ENCODE measurements around the gene PGAP2. TPM values are rescaled to one million over a fixed set of nuclear protein-coding genes. Genes with fewer than 3 reads are reported as not detected.
A peak's percentile ranks its signal among the peaks of the same experiment; 100 is the strongest.

The PGAP2 gene
- total RNA-seq, 1 donor, result 10.9 TPM

DNA sequence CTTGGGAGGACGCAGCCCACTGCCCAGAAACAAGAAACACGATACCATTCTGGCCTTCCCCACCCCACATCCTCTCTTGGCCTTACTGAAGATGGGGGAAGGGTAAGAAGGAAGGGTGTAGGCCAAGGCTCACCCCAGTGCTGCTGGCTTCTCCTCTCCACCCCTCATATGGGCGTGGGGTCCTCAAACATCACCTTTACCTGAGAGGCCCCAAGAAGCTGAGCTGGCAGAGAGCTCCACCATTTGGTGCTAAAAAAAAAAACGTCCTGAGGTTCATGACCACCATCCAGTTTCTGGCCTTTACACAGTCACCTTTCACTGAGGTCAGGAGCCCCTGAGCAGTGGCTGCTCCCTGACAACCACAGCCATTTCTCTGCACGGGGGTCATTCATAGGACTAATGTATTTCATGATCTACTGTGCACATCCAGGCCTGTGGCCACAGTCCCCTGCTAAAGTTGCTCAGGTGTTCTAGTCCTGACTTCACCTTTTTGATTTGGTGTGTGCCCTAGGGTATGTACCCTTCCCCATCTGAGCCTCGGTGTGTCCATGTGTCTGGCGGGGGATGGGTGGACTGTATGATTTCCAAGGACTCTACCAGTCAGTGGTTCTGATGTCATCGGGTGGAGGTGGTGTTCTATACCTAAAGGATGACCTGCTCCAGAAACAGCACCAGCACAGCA, 17.3 kb downstream of the PGAP2 start:
- Histone ChIP-seq H3K4me3 (ENCODE audit: insufficient read depth, low read length) (no peak overlapping the region), H3K36me3 (ENCODE audit: insufficient read depth, low read length) (peaks cover 35% of the 10 kb centered on the region), H3K79me2 (ENCODE audit: insufficient read depth, low read length) (peaks cover 28% of the 10 kb centered on the region), H3K27me3 (ENCODE audit: insufficient read depth, low read length) (no peaks in the 10 kb centered on the region), H3K4me2 (ENCODE audit: insufficient read depth, low read length) (no peak overlapping the region), H3K4me1 (ENCODE audit: insufficient read depth, low read length) (peaks cover 7% of the 10 kb centered on the region), H3K27ac (ENCODE audit: low read depth, low read length) (no peak overlapping the region), H4K20me1 (ENCODE audit: insufficient read depth, low read length) (peaks cover 19% of the 10 kb centered on the region), H2AFZ (ENCODE audit: low read length) (no peak overlapping the region), H3K9me3 (ENCODE audit: low read depth, low read length) (no peaks in the 10 kb centered on the region)
- TF ChIP-seq, protein P1, sequence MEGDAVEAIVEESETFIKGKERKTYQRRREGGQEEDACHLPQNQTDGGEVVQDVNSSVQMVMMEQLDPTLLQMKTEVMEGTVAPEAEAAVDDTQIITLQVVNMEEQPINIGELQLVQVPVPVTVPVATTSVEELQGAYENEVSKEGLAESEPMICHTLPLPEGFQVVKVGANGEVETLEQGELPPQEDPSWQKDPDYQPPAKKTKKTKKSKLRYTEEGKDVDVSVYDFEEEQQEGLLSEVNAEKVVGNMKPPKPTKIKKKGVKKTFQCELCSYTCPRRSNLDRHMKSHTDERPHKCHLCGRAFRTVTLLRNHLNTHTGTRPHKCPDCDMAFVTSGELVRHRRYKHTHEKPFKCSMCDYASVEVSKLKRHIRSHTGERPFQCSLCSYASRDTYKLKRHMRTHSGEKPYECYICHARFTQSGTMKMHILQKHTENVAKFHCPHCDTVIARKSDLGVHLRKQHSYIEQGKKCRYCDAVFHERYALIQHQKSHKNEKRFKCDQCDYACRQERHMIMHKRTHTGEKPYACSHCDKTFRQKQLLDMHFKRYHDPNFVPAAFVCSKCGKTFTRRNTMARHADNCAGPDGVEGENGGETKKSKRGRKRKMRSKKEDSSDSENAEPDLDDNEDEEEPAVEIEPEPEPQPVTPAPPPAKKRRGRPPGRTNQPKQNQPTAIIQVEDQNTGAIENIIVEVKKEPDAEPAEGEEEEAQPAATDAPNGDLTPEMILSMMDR (IDR thresholded peaks at IDR 0.05; ENCODE audit: extremely low read depth, low read depth, low read length), result no peak
- peak; percentile 39 for DNase-seq (ENCODE audit: insufficient read length, low spot score, missing footprints)

DNA sequence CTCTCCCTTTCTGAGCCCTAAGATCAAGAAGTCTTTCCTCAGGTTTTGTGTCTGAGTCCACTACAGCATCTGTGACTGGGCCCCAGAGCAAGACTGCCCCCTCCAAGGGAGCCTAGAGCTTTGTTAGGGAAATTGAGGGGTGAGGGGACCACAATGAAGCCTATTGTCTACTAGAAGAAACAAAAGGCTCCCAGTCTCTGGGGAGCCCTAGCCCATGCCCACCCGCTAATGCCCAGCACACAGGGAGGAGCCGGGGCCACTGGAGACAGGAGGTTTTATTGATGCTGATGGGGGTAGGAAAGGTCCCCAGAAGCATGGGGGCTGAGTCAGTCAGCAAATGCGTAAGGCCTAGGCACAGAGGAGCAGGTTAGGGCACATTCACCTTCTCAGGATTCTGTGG, 18.4 kb downstream of the PGAP2 start:
- Histone ChIP-seq H3K9me3 (ENCODE audit: low read depth, low read length) (no peaks in the 10 kb centered on the region), H3K36me3 (ENCODE audit: insufficient read depth, low read length) (peaks cover 38% of the 10 kb centered on the region), H4K20me1 (ENCODE audit: insufficient read depth, low read length) (peaks cover 28% of the 10 kb centered on the region), H3K4me3 (ENCODE audit: insufficient read depth, low read length) (no peak overlapping the region), H3K27ac (ENCODE audit: low read depth, low read length) (no peak overlapping the region), H3K4me2 (ENCODE audit: insufficient read depth, low read length) (no peak overlapping the region), H3K4me1 (ENCODE audit: insufficient read depth, low read length) (peaks cover 7% of the 10 kb centered on the region), H3K79me2 (ENCODE audit: insufficient read depth, low read length) (peaks cover 39% of the 10 kb centered on the region), H2AFZ (ENCODE audit: low read length) (no peak overlapping the region), H3K27me3 (ENCODE audit: insufficient read depth, low read length) (no peaks in the 10 kb centered on the region)
- DNase-seq (ENCODE audit: insufficient read length, low spot score, missing footprints), result peak; percentile 66
- TF ChIP-seq, protein P1 (IDR thresholded peaks at IDR 0.05; ENCODE audit: extremely low read depth, low read depth, low read length), result no peak

GRCh38 chr11:3827434-3828186, 19.2 kb downstream of the PGAP2 start:
- H3K4me2 ChIP-seq (ENCODE audit: insufficient read depth, low read length), result no peak overlapping the region
- peaks cover 7% of the 10 kb centered on the region for H3K4me1 ChIP-seq (ENCODE audit: insufficient read depth, low read length)
- no peak overlapping the region for H2AFZ ChIP-seq (ENCODE audit: low read length)
- peaks cover 38% of the 10 kb centered on the region for H3K36me3 ChIP-seq (ENCODE audit: insufficient read depth, low read length)
- peaks cover 48% of the 10 kb centered on the region for H3K79me2 ChIP-seq (ENCODE audit: insufficient read depth, low read length)
- no peaks in the 10 kb centered on the region for H3K27me3 ChIP-seq (ENCODE audit: insufficient read depth, low read length)
- DNase-seq (ENCODE audit: insufficient read length, low spot score, missing footprints), result peak; percentile 30
- H3K4me3 ChIP-seq (ENCODE audit: insufficient read depth, low read length), result no peak overlapping the region
- peaks cover 37% of the 10 kb centered on the region for H4K20me1 ChIP-seq (ENCODE audit: insufficient read depth, low read length)
- no peaks in the 10 kb centered on the region for H3K9me3 ChIP-seq (ENCODE audit: low read depth, low read length)
- H3K27ac ChIP-seq (ENCODE audit: low read depth, low read length), result no peak overlapping the region
- TF ChIP-seq, protein P1 (IDR thresholded peaks at IDR 0.05; ENCODE audit: extremely low read depth, low read depth, low read length), result no peak

GRCh38 chr11:3830088-3830487, 21.7 kb downstream of the PGAP2 start:
- TF ChIP-seq, protein P1 (IDR thresholded peaks at IDR 0.05; ENCODE audit: extremely low read depth, low read depth, low read length), result no peak
- H3K79me2 ChIP-seq (ENCODE audit: insufficient read depth, low read length), result peaks cover 73% of the 10 kb centered on the region

More at GRCh38 chr11:3830088-3830487, 21.7 kb downstream of the PGAP2 start:
- H4K20me1 ChIP-seq (ENCODE audit: insufficient read depth, low read length), result peaks cover 56% of the 10 kb centered on the region
- H3K9me3 ChIP-seq (ENCODE audit: low read depth, low read length), result no peaks in the 10 kb centered on the region
- no peak overlapping the region for H3K27ac ChIP-seq (ENCODE audit: low read depth, low read length)
- no peak for DNase-seq (ENCODE audit: insufficient read length, low spot score, missing footprints)
- peaks cover 38% of the 10 kb centered on the region for H3K36me3 ChIP-seq (ENCODE audit: insufficient read depth, low read length)
- no peak overlapping the region for H3K4me2 ChIP-seq (ENCODE audit: insufficient read depth, low read length)
- H3K27me3 ChIP-seq (ENCODE audit: insufficient read depth, low read length), result no peaks in the 10 kb centered on the region
- peaks cover 4% of the 10 kb centered on the region for H3K4me1 ChIP-seq (ENCODE audit: insufficient read depth, low read length)
- H2AFZ ChIP-seq (ENCODE audit: low read length), result no peak overlapping the region
- H3K4me3 ChIP-seq (ENCODE audit: insufficient read depth, low read length), result no peak overlapping the region
